ENCODE results near the gene TYK2.
"Not testable (repeated sequence)": the region's sequence is repeated elsewhere in the genome, so short reads cannot be mapped to it uniquely, and the experiment has no call there.

The TYK2 gene

DNA sequence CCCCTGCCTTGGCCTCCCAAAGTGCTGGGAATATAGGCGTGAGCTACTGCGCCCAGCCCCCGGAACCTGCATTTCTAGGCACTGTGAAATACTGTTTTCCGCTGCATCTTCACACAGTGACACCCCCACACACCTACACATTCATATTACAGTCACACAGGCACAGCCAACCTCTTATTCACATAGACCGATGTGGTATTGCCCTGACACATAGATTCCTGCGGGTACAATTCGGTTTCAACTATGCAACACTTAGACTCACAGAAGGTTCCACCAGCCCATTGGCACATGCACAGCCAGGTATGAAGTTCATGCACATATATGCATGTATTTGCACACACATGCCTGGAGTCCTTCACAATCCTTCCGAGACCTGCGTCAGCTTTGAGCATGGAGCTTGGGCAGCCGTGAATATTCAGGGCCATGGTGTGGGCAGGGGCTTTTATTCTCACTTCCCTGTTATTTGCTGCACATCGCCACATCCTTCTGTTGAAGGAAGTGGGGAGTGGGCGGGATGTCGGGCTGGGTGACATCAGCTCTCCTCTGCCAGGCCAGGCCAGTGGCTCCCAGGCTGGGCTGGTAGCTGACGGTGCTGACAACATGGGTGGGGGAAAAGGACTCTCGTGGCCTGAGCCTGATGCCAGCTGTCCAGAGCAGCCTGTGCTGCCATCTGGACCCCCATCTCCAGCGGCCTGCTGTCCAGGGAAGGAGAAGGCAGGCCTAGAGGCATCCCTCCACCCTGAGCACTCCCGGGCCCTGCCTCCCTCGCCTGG is 28.3 kb upstream of the TYK2 start:
- DNase-seq (ENCODE audit: insufficient read length, low spot score) = no peak
- FAIRE-seq = no peak

DNA sequence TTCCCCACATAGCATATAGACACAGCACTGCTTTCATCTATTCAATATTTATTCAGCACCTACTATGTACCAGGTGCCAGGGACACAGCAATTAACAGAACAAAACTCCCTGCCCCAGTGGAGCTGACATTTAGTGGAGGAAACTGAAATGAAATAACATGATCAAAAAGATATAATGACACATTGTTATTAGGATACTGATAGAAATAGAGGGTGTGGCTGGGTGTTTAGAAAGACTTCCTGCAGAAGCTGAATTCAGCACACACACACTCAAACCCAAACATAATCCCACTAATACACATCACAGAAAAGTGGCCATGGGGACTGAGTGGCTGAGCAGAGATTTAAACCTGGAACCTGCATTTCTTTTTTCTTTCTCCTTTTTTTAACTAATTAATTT is 26.7 kb upstream of the TYK2 start:
- DNase-seq (ENCODE audit: insufficient read length, low spot score) (no peak), FAIRE-seq (no peak)

DNA sequence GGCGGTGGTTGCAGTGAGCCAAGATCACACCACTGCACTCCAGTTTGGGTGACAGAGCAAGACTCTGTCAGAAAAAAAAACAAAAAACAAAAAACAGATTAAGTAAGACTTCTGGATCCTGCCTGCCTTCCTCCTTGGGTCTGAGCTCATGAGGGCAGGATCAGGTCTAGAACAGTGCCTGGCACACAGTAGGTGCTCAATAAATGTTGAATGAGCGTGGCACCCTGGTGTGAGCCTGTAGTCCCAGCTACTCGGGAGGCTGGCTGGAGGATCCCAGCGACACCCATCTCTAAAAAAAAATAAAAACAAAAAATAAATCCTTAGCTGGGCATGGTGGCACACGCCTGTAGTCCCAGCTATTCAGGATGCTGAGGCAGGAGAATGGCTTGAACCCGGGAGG is 25.8 kb upstream of the TYK2 start:
- FAIRE-seq = no peak
- no peak for DNase-seq (ENCODE audit: insufficient read length, low spot score)

GRCh38 chr19:10404888-10405820 is 24.8 kb upstream of the TYK2 start:
- FAIRE-seq = no peak
- no peak for DNase-seq (ENCODE audit: insufficient read length, low spot score)

GRCh38 chr19:10403137-10404021 is 23.0 kb upstream of the TYK2 start, which contains the start of gene CDC37:
Gene CDC37, minus strand, starts transcription at chr19:10403542. Its CDS starts 63 bp downstream, at chr19:10403479.
- FAIRE-seq (peak; percentile 92), DNase-seq (ENCODE audit: insufficient read length, low spot score) (peak; percentile 98)

- FAIRE-seq = no peak
Measured at GRCh38 chr19:10402441-10403038, 22.2 kb upstream of the TYK2 start.

DNA sequence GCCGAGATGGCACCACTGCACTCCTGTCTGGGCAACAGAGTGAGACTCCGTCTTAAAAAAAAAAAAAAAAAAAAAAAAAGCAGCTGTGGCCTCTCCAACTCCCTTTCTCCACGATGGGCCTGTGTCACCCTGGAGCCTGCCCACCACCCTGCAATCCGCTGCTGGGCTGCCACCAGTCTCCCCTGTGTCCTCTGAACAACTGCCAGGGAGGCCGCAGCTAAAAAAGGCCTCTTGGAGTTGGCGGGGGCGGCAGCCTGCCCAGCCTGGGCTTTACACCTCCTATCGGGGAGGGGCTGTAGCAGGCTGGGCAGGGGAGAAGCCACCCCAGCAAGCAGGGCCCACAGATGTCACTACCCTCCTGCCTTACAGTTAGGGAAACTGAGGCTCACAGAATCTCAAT is 19.5 kb upstream of the TYK2 start:
- DNase-seq (ENCODE audit: insufficient read length, low spot score) (no peak), FAIRE-seq (no peak)

More at GRCh38 chr19:10402441-10403038, 22.2 kb upstream of the TYK2 start:
- no peak for DNase-seq (ENCODE audit: insufficient read length, low spot score)

- not testable (repeated sequence) for DNase-seq (ENCODE audit: insufficient read length, low spot score); FAIRE-seq
Measured at GRCh38 chr19:10399340-10399739, 19.0 kb upstream of the TYK2 start.

DNA sequence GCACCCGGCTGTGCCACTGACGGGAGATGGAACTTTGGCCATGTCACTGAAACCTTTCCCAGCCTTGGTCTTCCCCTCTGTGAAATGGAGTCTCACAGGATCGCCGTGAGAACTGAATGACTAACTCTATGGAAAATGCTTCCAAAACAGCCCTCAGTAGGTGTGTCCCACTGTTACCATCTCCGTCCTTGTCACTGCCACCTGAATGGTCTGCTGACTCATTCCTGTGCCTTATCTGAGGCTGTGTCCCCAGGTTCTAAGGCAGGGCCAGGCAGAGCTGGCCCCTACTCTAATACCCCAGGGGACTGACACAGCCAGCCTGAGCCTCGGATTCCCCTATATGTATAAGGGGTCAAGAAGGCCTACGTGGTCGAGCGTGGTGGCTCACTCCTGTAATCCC is 18.4 kb upstream of the TYK2 start:
- FAIRE-seq = no peak
- DNase-seq (ENCODE audit: insufficient read length, low spot score) = no peak

DNA sequence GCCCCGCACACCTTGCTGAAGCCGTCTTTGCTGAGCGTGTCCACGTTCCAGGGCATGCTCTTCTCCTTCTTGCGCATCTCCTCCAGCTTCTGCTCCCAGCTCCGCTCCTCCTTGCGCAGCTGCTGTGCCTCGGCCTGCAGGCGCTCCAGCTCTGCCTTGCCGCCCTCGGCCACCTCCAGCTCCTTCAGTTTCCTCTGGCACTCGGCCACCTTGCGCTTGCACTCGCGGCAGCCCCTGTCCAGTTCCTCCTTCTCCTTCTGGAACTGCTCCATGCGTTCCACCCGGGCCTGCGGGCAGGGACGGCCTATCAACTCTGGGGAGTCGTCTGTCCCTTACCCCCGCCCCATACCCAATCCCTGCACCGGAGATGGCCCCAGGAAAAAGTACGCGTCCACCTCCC is 15.5 kb upstream of the TYK2 start:
- no peak for FAIRE-seq

GRCh38 chr19:10395436-10395835 is 15.1 kb upstream of the TYK2 start:
- DNase-seq (ENCODE audit: insufficient read length, low spot score) (no peak), FAIRE-seq (no peak)

More for the DNA sequence above, 15.5 kb upstream of the TYK2 start:
- DNase-seq (ENCODE audit: insufficient read length, low spot score) = no peak

- no peak for FAIRE-seq
- no peak for DNase-seq (ENCODE audit: insufficient read length, low spot score)
Measured at GRCh38 chr19:10395003-10395402, 14.6 kb upstream of the TYK2 start.

DNA sequence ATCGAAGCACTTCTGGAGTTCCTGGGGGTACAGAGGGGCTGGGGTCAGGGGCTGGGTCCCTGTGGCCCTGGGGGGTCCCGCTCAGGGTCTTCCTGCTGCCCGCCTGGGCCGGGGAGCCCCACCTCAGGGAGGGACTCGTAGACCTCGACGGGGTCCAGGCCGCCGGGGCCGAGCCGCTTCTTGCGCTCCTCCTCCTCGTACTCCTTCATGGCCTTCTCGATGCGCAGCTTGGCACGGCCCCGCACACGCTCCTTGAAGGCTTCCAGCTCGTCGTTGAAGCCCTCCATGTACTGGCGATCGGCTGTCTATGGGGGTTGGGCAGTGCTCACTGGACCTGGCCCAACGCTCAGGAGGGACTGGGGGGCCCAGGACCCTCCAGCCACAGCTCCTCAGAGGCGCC is 12.8 kb upstream of the TYK2 start:
- no peak for DNase-seq (ENCODE audit: insufficient read length, low spot score)
- FAIRE-seq = no peak

DNA sequence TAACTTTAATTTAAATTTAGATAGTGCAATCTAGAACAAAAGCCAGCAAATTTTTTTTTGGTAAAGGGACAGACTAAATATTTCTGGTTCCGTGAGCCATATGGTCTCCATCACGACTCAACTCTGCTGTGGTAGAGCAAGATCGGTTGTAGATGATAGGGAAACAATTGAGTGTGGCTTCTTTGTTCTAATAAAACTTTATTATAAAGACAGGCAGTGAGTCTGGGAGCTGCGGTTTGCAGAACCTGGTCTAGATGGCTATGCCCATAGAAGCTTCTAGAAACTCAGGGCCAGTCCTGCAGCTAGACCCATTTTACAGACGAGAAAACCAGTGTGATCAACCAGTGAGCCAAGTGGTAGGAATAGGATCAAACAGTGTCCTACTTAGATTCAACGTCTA is 11.7 kb upstream of the TYK2 start:
- FAIRE-seq (no peak), DNase-seq (ENCODE audit: insufficient read length, low spot score) (no peak)

GRCh38 chr19:10390652-10391286 is 10.4 kb upstream of the TYK2 start:
- peak; percentile 70 for FAIRE-seq

GRCh38 chr19:10389863-10390262 is 9.5 kb upstream of the TYK2 start:
- FAIRE-seq (no peak), DNase-seq (ENCODE audit: insufficient read length, low spot score) (no peak)

More at GRCh38 chr19:10390652-10391286, 10.4 kb upstream of the TYK2 start:
- DNase-seq (ENCODE audit: insufficient read length, low spot score) = peak; percentile 78

DNA sequence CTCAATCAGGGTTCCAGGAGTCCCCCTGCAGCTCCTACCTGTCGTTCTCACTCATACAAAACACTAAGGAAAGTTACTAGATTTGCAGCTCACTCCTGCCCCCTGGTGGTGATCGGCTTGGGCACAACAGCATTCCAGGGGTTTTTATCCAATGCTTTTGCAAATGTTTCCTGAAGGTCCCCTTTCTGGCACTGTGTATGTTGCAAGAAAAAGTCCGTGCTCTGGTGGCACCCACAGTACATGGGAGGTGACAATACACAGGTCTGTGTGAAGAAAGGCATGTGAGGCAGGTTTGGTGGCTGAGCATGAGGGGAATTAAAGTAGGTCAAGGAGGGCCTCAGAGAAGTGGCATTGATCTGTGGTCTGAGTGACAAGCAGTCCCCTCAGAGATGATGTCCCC is 8.6 kb upstream of the TYK2 start:
- no peak for FAIRE-seq
- DNase-seq (ENCODE audit: insufficient read length, low spot score) = peak; percentile 73

GRCh38 chr19:10384580-10384979 is 4.2 kb upstream of the TYK2 start:
- DNase-seq (ENCODE audit: insufficient read length, low spot score) (no peak), FAIRE-seq (no peak)

- not testable (repeated sequence) for FAIRE-seq; DNase-seq (ENCODE audit: insufficient read length, low spot score)
Measured at GRCh38 chr19:10383223-10383499, 2.8 kb upstream of the TYK2 start.

DNA sequence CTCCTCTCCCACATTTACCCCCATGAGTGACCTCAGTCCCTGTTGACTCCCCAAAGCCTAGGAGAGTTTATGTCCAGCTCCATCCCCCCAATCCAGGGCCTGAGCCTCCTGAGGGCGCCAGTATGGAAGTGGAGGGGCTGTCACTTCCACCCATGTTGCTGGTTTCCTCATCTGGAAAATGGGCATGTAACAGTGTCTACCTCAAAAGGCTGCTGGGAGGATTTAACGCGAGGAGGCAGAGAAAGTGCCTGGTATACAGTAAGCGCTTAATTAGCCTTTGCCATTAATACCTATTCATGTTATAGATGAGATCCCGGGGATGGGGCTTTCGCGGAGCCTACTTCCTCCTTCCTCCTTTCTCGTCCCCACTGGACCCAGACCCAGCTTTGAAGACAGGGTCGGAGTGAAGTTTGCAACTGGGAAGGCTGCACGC is 476 bp downstream of the TYK2 start:
- DNase-seq (ENCODE audit: insufficient read length, low spot score) (no peak), FAIRE-seq (no peak)
